IPS-18a (cell line): ENCODE results near the gene MPP2.
"Not testable (repeated sequence)": the region's sequence is repeated elsewhere in the genome, so short reads cannot be mapped to it uniquely, and the experiment has no call there.

Experiments used
- H3K27ac ChIP-seq: one replicate; pipeline ENCODE4 v1.5.1; 2013; ENCODE audit warnings: low read length
- H3K27me3 ChIP-seq: one replicate; pipeline ENCODE4 v1.6.1; 2013; ENCODE audit warnings: mild to moderate bottlenecking, low read length; ENCODE audit not compliant: control insufficient read depth, insufficient read depth
- H3K36me3 ChIP-seq: one replicate; pipeline ENCODE4 v1.6.1; 2013; ENCODE audit warnings: low read depth, low read length; ENCODE audit not compliant: control insufficient read depth
- H3K4me1 ChIP-seq: one replicate; pipeline ENCODE4 v1.6.1; 2013; ENCODE audit warnings: low read depth, low read length; ENCODE audit not compliant: control insufficient read depth
- H3K4me3 ChIP-seq: one replicate; pipeline ENCODE4 v1.5.1; 2013; ENCODE audit warnings: low read length
- H3K9ac ChIP-seq: one replicate; pipeline ENCODE4 v1.6.1; 2013; ENCODE audit warnings: mild to moderate bottlenecking, low read length, moderate library complexity
- H3K9me3 ChIP-seq: one replicate; pipeline ENCODE4 v1.6.1; 2013; ENCODE audit warnings: low read depth, low read length; ENCODE audit not compliant: control insufficient read depth

The MPP2 gene

DNA sequence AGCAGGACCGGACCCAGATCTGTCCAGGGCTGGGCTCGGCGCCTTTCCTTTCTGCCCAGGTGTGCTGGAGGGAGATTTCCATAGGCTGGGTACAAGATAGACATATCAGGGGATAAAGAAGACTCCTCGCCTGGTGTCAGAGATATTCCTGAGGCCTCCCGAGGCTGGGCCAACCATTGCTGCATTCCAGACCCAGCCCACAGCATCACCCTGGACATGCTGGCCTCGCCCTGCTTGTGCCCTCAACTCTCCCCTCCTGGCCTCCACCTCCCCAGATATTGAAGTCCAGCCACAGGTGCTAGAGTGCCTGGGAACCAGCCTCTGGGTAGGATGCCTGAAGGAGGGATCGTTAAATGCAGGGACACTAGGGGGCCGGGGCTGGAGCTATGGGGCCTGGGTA is 58.2 kb downstream of the MPP2 start:
- H3K9ac ChIP-seq = no peak overlapping the region
- no peaks in the 10 kb centered on the region for H3K9me3 ChIP-seq
- H3K4me3 ChIP-seq = no peak overlapping the region
- H3K27ac ChIP-seq = no peak overlapping the region
- peaks cover 8% of the 10 kb centered on the region for H3K4me1 ChIP-seq
- no peaks in the 10 kb centered on the region for H3K27me3 ChIP-seq
- H3K36me3 ChIP-seq = no peaks in the 10 kb centered on the region

DNA sequence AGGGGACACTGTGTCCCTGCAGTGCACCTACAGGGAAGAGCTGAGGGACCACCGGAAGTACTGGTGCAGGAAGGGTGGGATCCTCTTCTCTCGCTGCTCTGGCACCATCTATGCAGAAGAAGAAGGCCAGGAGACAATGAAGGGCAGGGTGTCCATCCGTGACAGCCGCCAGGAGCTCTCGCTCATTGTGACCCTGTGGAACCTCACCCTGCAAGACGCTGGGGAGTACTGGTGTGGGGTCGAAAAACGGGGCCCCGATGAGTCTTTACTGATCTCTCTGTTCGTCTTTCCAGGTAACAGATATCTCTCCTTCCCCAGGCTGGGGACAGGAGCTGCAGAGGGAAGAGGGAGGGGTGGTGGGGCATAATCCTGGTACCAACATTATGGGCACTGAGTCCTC is 58.7 kb downstream of the MPP2 start:
- no peaks in the 10 kb centered on the region for H3K27me3 ChIP-seq
- peaks cover 8% of the 10 kb centered on the region for H3K4me1 ChIP-seq
- no peak overlapping the region for H3K27ac ChIP-seq
- no peaks in the 10 kb centered on the region for H3K9me3 ChIP-seq
- no peak overlapping the region for H3K9ac ChIP-seq
- H3K36me3 ChIP-seq = no peaks in the 10 kb centered on the region
- no peak overlapping the region for H3K4me3 ChIP-seq

DNA sequence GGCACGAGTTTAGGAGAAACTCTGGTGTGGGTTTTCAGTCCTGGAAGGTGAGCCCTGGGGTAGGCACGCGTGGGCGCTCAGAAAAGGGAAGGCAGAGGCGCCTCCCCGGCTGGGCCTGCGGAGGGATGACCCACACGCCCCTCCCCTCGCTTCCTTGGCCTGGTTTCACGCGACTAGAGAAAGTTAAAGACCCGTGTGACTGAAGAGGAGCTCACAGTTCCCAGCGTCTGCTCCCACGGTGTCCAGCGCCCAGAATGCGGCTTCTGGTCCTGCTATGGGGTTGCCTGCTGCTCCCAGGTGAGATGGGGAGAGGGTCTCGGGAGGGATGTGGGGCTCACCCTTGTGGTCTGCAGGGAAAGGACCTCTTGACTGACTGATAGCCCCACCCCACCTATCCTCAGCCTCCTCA is 60.4 kb downstream of the MPP2 start, which contains the start of gene CD300LG:
CD300LG (plus strand) TSS at position 214 of the 409 bp plus-strand sequence; CDS start at position 255, 41 bp downstream.
- peaks cover 8% of the 10 kb centered on the region for H3K4me1 ChIP-seq
- no peaks in the 10 kb centered on the region for H3K27me3 ChIP-seq
- no peak within 1 kb of the TSS for H3K9ac ChIP-seq
- H3K4me3 ChIP-seq = peak within 1 kb of the TSS; percentile 17
- H3K36me3 ChIP-seq = no peaks in the 10 kb centered on the region
- no peaks in the 10 kb centered on the region for H3K9me3 ChIP-seq
- no peak within 1 kb of the TSS for H3K27ac ChIP-seq

DNA sequence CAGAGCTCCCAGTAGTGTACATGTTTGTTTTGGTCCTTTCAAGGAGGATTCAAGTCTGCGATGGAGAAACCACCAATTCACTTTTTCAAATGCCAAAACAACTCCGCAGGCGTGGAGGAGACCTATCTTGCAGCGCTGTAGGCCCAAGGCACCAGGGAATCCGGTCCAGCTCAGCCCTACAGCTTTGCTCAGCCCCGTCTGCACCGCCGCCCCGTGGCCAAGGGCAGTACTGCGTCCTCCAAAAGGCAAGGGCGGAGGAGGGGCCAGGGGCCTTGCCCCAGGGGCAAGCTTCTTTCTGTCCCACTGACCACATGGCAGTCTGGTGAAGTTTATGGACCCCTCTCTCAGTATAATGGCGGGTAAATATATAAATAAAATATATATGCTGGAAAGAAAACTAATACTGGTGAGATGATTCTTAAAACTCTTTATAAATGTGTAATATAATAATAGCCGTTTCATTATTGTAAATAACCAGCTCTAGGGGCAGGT is 61.1 kb downstream of the MPP2 start:
- no peak overlapping the region for H3K9ac ChIP-seq
- H3K4me1 ChIP-seq = peaks cover 8% of the 10 kb centered on the region
- H3K36me3 ChIP-seq = no peaks in the 10 kb centered on the region
- H3K27ac ChIP-seq = no peak overlapping the region
- no peaks in the 10 kb centered on the region for H3K27me3 ChIP-seq
- no peaks in the 10 kb centered on the region for H3K9me3 ChIP-seq
- no peak overlapping the region for H3K4me3 ChIP-seq

DNA sequence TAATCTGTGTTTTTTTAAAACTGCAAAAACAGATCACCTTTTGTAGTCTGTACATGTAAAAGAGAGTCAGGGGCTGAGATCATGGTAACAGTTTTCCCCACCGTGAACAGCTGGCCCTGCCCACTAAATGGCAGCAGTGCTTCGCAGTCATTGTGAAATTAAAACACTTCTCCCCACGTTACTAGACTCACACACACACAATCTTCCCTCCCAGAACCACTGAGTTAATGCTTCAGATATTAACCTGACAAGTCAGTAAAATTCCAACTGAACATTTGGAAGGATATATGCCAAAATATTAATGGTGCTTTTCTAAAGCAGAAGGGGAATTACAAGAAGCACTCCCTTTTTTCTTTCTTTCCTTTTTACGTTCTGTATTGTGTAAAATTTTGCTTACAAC is 61.6 kb downstream of the MPP2 start:
- Histone ChIP-seq H3K27me3 (no peaks in the 10 kb centered on the region), H3K4me1 (peaks cover 8% of the 10 kb centered on the region), H3K27ac (no peak overlapping the region), H3K36me3 (no peaks in the 10 kb centered on the region), H3K9ac (no peak overlapping the region), H3K9me3 (no peaks in the 10 kb centered on the region), H3K4me3 (no peak overlapping the region)

DNA sequence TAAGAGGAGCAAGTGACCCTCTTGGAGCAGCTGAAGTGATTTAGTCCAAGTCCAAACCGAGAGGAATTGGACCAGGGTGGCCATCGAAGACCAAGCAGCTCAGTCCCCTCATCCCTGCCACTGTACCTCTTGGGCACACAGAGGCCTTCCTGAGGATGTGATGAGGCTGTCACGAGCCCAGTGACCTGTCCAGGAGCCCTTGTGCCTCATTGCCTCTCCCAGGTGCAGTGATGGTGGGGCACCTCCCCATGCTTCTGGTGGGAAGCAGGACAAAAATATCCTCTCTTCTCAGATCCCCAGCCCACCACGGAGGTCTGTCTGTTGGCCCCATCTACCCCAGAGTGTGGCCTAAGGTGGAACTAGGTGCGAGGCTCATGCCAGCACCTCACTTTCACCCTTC is 63.1 kb downstream of the MPP2 start:
- Histone ChIP-seq H3K9me3 (no peaks in the 10 kb centered on the region), H3K36me3 (no peaks in the 10 kb centered on the region), H3K27ac (no peak overlapping the region), H3K4me3 (no peak overlapping the region), H3K27me3 (no peaks in the 10 kb centered on the region), H3K9ac (no peak overlapping the region), H3K4me1 (peaks cover 8% of the 10 kb centered on the region)

DNA sequence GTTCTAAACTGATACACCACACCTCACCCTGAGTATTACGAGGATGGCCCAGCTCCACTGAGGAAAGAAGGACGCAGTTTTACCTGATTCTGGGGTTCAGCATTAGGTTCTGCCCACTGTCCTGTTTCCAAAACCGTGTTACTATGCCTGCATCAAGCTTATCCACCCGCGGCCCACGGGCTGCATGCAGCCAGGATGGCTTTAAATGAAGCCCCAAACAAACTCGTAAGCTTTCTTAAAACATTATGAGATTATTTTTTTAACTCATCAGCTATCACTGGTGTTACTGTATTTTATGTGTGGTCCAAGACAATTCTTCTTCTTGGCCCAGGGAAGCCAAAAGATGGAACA is 64.4 kb downstream of the MPP2 start:
- H3K9ac ChIP-seq = no peak overlapping the region
- peaks cover 8% of the 10 kb centered on the region for H3K4me1 ChIP-seq
- no peaks in the 10 kb centered on the region for H3K27me3 ChIP-seq
- no peaks in the 10 kb centered on the region for H3K9me3 ChIP-seq
- H3K36me3 ChIP-seq = no peaks in the 10 kb centered on the region
- H3K27ac ChIP-seq = no peak overlapping the region
- no peak overlapping the region for H3K4me3 ChIP-seq

DNA sequence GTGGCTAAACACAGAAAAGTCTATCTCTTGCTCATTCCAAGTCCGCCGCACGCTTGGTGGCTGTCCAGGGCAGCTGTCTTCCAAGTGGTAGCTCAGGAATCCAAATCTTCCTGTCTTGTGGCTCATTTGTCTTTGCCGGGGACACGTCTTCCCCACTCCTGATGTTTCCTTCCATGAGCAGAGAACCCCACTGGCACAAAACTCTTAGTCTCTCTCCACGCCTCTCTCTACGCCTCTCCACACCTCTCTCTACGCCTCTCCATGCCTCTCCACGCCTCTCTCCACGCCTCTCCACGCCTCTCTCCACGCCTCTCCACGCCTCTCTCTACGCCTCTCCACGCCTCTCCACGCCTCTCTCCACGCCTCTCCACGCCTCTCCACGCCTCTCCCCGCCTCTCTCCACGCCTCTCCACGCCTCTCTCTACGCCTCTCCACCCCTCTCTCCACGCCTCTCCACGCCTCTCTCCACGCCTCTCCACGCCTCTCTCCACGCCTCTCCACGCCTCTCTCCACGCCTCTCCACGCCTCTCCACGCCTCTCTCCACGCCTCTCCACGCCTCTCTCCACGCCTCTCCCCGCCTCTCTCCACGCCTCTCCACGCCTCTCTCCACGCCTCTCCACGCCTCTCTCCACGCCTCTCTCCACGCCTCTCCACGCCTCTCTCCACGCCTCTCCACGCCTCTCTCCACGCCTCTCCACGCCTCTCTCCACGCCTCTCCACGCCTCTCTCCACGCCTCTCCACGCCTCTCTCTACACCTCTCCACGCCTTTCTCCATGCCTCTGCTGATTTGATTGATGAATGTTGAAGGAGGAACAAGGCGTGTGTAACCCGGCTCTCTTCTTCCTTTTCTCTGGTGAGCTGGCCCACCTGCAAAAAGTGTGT is 65.0 kb downstream of the MPP2 start:
- H3K9me3 ChIP-seq, H3K4me1 ChIP-seq, H3K4me3 ChIP-seq, H3K36me3 ChIP-seq, H3K27ac ChIP-seq, H3K27me3 ChIP-seq, H3K9ac ChIP-seq: not testable (repeated sequence)

DNA sequence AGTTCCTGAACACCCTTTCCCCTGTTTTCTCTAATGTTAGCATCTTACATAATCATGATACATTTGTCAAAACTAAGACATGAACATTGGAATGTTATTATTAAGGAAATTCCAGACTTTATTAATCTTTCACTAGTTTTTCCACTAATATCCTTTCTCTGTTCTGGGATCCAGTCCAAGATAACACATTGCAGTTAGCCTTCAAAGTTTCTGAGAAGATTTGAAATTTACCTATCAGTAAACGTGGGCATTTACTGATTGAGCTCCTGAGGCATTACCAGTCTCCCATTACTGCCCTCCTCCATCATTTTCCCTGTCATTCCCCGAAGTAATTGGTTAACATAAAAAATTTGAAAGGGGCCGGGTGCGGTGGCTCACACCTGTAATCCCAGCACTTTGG is 66.1 kb downstream of the MPP2 start:
- no peak overlapping the region for H3K4me3 ChIP-seq
- H3K4me1 ChIP-seq = peaks cover 3% of the 10 kb centered on the region
- H3K9ac ChIP-seq = no peak overlapping the region
- H3K36me3 ChIP-seq = no peaks in the 10 kb centered on the region
- no peaks in the 10 kb centered on the region for H3K27me3 ChIP-seq
- H3K27ac ChIP-seq = no peak overlapping the region
- H3K9me3 ChIP-seq = no peaks in the 10 kb centered on the region

DNA sequence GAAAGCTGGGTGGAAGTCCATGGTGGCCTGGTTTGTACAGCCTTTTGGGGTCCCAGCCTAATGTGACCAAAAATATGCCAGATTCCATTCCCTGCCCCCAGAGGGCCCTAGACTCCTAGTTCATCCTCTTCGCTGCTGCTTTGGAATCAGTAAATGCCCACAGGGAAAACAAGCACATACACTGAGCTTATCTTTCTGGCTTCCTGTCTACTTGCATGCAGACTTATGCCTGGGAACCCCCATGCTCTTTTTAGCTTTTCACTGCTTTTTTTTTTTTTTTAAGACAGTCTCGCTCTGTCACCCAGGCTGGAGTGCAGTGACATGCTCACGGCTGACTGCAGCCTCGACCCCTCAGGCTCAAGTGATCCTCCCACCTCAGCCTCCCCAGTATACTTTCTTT is 66.5 kb downstream of the MPP2 start:
- Histone ChIP-seq H3K4me1 (no peaks in the 10 kb centered on the region), H3K36me3 (no peaks in the 10 kb centered on the region), H3K9ac (no peak overlapping the region), H3K4me3 (no peak overlapping the region), H3K27me3 (no peaks in the 10 kb centered on the region), H3K27ac (no peak overlapping the region), H3K9me3 (no peaks in the 10 kb centered on the region)

DNA sequence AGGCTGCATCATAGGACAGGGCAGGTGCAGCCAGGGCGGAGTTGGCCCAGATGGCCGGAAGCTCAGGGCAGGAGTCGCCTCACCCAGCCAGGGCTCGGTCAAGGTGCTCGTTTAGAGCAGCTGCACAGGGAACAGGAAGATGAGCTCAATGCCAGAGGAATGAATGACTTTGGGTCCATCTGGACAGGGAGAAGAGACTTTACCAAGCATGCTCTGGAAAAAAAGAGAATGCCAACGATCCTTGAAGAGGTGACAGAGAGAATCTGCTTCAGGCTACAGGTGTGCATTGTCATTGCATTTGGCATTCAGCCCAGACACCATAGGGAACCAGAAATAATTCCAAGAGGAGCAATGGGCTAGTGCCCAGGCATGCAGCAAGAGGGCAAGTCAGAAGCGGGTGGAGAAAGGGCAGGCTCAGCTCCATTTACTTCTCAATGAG is 67.6 kb downstream of the MPP2 start:
- H3K27ac ChIP-seq = no peak overlapping the region
- H3K4me1 ChIP-seq = no peaks in the 10 kb centered on the region
- no peak overlapping the region for H3K9ac ChIP-seq
- no peaks in the 10 kb centered on the region for H3K27me3 ChIP-seq
- no peaks in the 10 kb centered on the region for H3K36me3 ChIP-seq
- H3K9me3 ChIP-seq = no peaks in the 10 kb centered on the region
- no peak overlapping the region for H3K4me3 ChIP-seq

DNA sequence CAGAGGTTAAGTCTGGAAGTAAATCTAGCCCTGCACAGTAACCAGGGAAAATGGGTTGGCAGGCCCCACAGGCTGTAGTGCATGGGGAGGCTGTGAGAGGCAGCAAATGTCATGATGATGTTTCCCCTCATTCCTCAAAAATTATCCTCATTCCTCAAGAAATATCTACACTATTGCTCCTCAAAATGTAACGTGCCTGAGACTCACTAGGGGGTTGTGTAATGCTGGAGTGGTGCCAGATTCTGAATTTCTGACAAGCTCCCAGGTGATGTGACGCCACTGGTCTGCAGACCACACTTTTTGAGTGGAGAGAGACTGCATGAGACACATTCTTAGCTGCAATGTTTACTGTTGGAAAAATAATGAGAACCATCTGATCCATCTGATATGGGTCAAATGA is 73.2 kb downstream of the MPP2 start:
- H3K9me3 ChIP-seq = no peaks in the 10 kb centered on the region
- H3K4me1 ChIP-seq = peaks cover 6% of the 10 kb centered on the region
- no peak overlapping the region for H3K27ac ChIP-seq
- peaks cover 24% of the 10 kb centered on the region for H3K27me3 ChIP-seq
- H3K4me3 ChIP-seq = peak overlapping the region; percentile 73
- peaks cover 9% of the 10 kb centered on the region for H3K36me3 ChIP-seq
- H3K9ac ChIP-seq = no peak overlapping the region
